RWPE2 (cell line): Measurements from ENCODE around the gene LILRA6.
"Not testable (repeated sequence)": the region's sequence is repeated elsewhere in the genome, so short reads cannot be mapped to it uniquely, and the experiment has no call there.

Source experiments
- ATAC-seq: fragments of 200-7000 bp; cut with Tn5 transposase; 3 replicates; pipeline ENCODE4 v1.9.1; 2021; ENCODE audit warnings: low read depth
- DNase-seq: peaks from one replicate; pipeline ENCODE4 v3.0.0-alpha.2; 2020; ENCODE audit warnings: low spot score
- H3K27ac ChIP-seq: fragments of 450-650 bp; 2 replicates; pipeline ENCODE4 v1.5.1; 2017; ENCODE audit warnings: mild to moderate bottlenecking; ENCODE audit not compliant: poor library complexity, severe bottlenecking
- H3K27me3 ChIP-seq: fragments of 250-450 bp; sonication (Bioruptor Pico); 2 replicates; pipeline ENCODE4 v1.5.1; 2021; ENCODE audit warnings: mild to moderate bottlenecking, moderate library complexity; ENCODE audit not compliant: insufficient read depth, poor library complexity, severe bottlenecking
- H3K36me3 ChIP-seq: fragments of 250-450 bp; sonication (Bioruptor Pico); 2 replicates; pipeline ENCODE4 v1.5.1; 2020; ENCODE audit warnings: low read depth, mild to moderate bottlenecking, moderate library complexity
- H3K4me1 ChIP-seq: fragments of 250-450 bp; sonication (Bioruptor Pico); 2 replicates; pipeline ENCODE4 v1.5.1; 2021; ENCODE audit warnings: mild to moderate bottlenecking, moderate library complexity; ENCODE audit not compliant: insufficient read depth, poor library complexity, severe bottlenecking
- H3K4me3 ChIP-seq: fragments of 250-450 bp; sonication (Bioruptor Pico); 2 replicates; pipeline ENCODE4 v1.5.1; 2021; ENCODE audit warnings: mild to moderate bottlenecking, moderate library complexity; ENCODE audit not compliant: severe bottlenecking
- H3K9me3 ChIP-seq: fragments of 250-450 bp; sonication (Bioruptor Pico); 2 replicates; pipeline ENCODE4 v1.5.1; 2021; ENCODE audit warnings: mild to moderate bottlenecking, moderate library complexity; ENCODE audit not compliant: severe bottlenecking
- TF ChIP-seq, protein P1 (sequence below): fragments of 450-650 bp; IDR thresholded peaks from one replicate; pipeline ENCODE4 v1.5.1; 2017; ENCODE audit warnings: mild to moderate bottlenecking, moderate library complexity; ENCODE audit not compliant: poor library complexity, severe bottlenecking

LILRA6 gene

DNA sequence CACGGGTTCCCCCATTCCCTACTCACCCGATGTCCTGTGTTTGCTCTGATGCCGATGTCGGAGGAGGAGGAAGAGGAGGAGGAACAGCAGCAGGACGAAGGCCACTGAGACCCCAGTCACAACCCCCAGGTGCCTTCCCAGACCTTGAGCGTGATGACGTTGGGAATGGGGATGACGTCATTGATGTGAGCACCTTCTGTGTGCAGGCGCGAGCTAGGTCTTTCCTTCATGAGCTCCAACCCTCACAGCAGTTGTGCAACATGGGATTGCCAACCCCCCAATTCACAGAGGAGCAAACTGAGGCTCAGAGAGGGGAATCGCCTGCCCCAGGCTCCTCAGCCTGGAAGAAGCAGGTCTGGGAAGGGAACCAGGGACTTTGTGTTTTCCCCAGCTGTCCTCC, 10.3 kb upstream of the LILRA6 start:
- DNase-seq (no peak), ATAC-seq (no peak)
- Histone ChIP-seq H3K27ac (no peak overlapping the region), H3K4me3 (no peak overlapping the region), H3K9me3 (no peaks in the 10 kb centered on the region), H3K36me3 (no peaks in the 10 kb centered on the region), H3K4me1 (no peaks in the 10 kb centered on the region), H3K27me3 (peaks cover 29% of the 10 kb centered on the region)
- TF ChIP-seq, protein P1, sequence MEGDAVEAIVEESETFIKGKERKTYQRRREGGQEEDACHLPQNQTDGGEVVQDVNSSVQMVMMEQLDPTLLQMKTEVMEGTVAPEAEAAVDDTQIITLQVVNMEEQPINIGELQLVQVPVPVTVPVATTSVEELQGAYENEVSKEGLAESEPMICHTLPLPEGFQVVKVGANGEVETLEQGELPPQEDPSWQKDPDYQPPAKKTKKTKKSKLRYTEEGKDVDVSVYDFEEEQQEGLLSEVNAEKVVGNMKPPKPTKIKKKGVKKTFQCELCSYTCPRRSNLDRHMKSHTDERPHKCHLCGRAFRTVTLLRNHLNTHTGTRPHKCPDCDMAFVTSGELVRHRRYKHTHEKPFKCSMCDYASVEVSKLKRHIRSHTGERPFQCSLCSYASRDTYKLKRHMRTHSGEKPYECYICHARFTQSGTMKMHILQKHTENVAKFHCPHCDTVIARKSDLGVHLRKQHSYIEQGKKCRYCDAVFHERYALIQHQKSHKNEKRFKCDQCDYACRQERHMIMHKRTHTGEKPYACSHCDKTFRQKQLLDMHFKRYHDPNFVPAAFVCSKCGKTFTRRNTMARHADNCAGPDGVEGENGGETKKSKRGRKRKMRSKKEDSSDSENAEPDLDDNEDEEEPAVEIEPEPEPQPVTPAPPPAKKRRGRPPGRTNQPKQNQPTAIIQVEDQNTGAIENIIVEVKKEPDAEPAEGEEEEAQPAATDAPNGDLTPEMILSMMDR, result no peak

DNA sequence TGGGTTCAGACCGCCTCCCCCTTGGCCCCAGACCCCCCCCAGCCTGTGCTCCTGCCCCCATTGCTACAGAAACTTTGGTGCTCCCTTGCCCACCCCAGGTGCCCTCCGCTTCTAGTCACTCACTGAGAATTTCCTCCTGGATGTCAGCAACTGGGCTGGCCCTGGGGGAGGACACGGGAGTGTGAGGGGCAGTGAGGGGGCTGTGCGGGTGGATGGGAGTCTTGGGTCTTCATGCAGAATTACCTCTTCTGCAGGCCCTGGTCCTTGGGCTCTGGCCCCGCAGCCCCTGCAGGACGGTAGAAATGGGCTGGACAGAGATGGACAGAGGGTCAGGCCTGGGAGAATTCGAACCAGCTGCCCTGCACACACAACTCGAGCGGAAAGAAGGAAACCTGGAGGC, 9.7 kb upstream of the LILRA6 start:
- H3K9me3 ChIP-seq, result no peaks in the 10 kb centered on the region
- no peak overlapping the region for H3K27ac ChIP-seq
- peaks cover 25% of the 10 kb centered on the region for H3K27me3 ChIP-seq
- TF ChIP-seq, protein P1, result no peak
- H3K36me3 ChIP-seq, result no peaks in the 10 kb centered on the region
- H3K4me3 ChIP-seq, result no peak overlapping the region
- H3K4me1 ChIP-seq, result no peaks in the 10 kb centered on the region
- ATAC-seq, result no peak
- no peak for DNase-seq

DNA sequence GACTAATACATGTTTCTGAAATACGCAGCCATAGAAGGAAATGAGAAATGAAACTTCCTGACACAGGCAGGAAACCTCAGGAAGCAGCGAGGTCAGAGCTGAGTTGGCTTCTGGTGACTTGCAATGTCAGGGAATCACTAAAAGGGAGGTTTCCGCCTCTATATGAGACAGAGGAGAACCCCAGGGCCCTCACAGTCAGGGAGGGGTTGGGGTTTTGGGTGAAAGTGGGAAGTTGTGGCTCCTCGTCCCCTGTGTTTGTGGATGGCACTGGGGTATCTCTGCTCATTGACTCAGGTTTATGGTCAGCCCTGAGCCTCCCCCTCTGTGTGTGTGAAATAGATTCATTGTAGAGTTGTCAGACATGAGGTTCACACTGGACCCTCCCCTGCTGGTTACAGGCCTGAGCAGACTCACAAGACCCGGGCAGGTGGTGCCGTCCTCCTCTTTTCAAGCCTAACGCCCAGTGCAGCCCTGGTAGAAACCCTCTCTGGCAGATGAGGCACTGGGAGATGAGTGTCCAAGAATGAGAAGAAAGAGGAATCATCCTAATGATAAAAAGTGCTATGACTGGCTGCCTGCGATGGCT, 5.5 kb upstream of the LILRA6 start:
- Histone ChIP-seq H3K4me1 (no peaks in the 10 kb centered on the region), H3K9me3 (no peaks in the 10 kb centered on the region), H3K4me3 (no peak overlapping the region), H3K27ac (no peak overlapping the region), H3K36me3 (no peaks in the 10 kb centered on the region), H3K27me3 (peaks cover 8% of the 10 kb centered on the region)
- ATAC-seq, result no peak
- no peak for DNase-seq
- TF ChIP-seq, protein P1, result no peak

DNA sequence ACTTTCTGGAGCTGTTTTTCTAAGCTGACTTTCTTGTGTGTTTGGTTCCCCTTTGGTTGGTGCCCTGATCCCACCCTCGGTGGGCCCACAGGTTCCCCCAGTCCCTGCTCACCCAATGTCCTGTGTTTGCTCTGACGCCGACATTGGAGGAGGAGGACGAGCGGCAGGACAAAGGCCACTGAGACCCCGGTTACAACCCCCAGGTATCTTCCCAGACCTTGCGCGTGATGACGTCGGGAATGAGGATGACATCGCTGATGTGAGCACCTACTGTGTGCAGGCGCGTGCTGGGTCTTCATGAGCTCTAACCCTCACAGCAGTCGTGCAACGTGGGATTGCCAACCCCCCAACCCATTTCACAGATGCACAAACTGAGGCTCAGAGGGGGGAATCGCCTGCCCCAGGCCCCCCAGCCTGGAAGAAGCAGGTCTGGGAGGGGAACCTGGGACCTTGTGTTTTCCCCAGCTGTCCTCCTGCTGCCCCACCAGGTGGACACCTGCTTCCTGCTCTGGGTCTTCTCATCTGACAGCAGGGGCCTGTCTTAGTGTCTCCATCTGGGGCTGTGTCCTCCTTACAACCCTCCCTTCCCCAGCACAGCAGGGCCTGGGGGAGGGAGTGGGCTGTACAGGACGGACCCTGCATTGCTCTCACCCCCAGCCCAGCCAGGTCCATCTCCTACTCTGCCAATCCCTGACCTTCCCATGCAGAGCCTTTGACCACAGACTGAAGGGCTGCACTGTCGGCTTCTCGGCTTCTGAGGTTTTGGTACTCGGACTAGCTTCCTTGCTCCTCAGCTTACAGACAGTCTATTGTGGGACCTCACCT, 4.7 kb upstream of the LILRA6 start:
- no peak for ATAC-seq
- H3K4me1 ChIP-seq, result no peaks in the 10 kb centered on the region
- TF ChIP-seq, protein P1, result no peak
- DNase-seq, result no peak
- H3K27me3 ChIP-seq, result peaks cover 2% of the 10 kb centered on the region
- no peaks in the 10 kb centered on the region for H3K36me3 ChIP-seq
- no peaks in the 10 kb centered on the region for H3K9me3 ChIP-seq
- H3K27ac ChIP-seq, result no peak overlapping the region
- H3K4me3 ChIP-seq, result no peak overlapping the region

DNA sequence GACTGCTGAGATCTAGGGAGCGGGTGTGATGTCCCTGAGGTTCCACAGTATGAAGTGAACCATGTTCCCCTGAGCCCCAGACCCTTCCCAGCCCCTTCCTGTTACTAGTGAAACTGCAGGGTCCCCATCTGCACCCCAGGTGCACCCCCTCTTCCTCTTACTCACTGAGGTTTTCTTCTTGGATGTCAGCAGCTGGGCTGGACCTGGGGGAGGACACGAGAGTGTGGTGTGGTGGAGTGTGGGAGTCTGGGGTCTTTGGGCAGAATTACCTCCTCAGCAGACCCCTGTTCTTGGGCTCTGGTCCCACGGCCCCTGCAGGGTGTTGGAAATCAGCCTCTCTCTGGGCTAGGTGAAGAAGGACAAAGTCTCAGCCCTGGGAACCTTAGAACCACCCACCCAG, 3.3 kb upstream of the LILRA6 start:
- Histone ChIP-seq H3K9me3 (no peaks in the 10 kb centered on the region), H3K27me3 (no peaks in the 10 kb centered on the region), H3K36me3 (no peaks in the 10 kb centered on the region), H3K4me3 (no peak overlapping the region), H3K27ac (no peak overlapping the region), H3K4me1 (no peaks in the 10 kb centered on the region)
- ATAC-seq (no peak), DNase-seq (no peak)
- TF ChIP-seq, protein P1, result no peak

DNA sequence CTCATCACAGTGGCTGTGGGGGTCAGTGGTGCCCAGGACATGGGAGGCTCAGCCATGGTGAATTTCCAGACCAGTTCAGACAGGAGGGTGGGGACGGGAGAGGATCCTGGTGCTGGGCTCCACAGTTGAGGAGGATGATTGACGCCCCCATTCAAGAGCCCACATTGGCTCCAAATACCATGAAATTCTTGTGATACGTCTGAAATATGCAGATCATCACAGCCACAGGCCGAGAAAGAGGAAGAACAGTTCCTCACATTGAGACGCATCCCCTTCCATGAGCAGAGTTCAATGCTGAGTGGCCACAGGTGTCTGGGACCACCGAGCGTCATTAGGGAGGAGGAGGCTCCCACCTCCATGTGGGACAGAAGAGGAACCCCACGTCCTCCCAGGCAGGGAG, 1.2 kb upstream of the LILRA6 start:
- not testable (repeated sequence) for DNase-seq, H3K4me1 ChIP-seq, ATAC-seq, H3K27ac ChIP-seq, H3K36me3 ChIP-seq, H3K4me3 ChIP-seq, H3K9me3 ChIP-seq, H3K27me3 ChIP-seq

DNA sequence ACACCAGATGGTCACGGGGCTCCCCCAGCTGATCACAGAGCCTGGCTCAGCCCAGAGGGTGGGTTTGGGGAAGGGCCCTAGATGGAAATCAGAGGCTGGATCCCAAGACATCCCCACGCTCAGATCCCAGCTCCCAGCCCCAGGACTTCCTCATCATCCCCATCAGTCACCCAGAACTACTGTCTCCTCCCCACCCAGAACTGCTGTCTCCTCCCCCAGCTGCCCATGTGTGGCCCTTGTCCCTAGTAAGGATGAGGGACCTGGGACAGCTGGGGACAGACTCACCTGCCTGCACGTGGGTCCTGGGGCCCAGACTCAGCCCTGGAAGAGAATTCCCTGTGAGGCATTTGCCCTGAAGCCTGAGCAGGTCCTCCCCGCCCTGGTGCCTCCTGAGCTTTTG, 356 bp downstream of the LILRA6 start:
- not testable (repeated sequence) for H3K27me3 ChIP-seq, H3K4me3 ChIP-seq, H3K9me3 ChIP-seq, ATAC-seq, H3K36me3 ChIP-seq, H3K4me1 ChIP-seq, H3K27ac ChIP-seq, DNase-seq
